Choroid plexus epithelial cell (primary cell): ENCODE results near the gene SFT2D1.

Source experiments
- DNase-seq: peaks from one replicate; pipeline ENCODE4 v3.0.0-alpha.2; 2010; ENCODE audit warnings: low read depth
- H3K4me3 ChIP-seq: 2 replicates; pipeline ENCODE4 v1.5.1; 2011; ENCODE audit warnings: low read depth, mild to moderate bottlenecking, control low read depth, low read length, moderate library complexity
- CTCF ChIP-seq: conservative IDR thresholded peaks from 2 replicates; pipeline ENCODE4 v1.5.1; 2011; ENCODE audit warnings: low read depth, mild to moderate bottlenecking, control low read depth, inconsistent platforms, low read length, moderate library complexity

The SFT2D1 gene

GRCh38 chr6:166312832-166313231 is 29.5 kb downstream of the SFT2D1 start:
- DNase-seq, result no peak
- no peak for TF ChIP-seq CTCF
- H3K4me3 ChIP-seq, result no peak overlapping the region

GRCh38 chr6:166310634-166311033 is 31.7 kb downstream of the SFT2D1 start:
- no peak for DNase-seq
- TF ChIP-seq CTCF, result no peak
- no peak overlapping the region for H3K4me3 ChIP-seq

- no peak overlapping the region for H3K4me3 ChIP-seq
- no peak for DNase-seq
- no peak for TF ChIP-seq CTCF
Measured at GRCh38 chr6:166309977-166310376, 32.4 kb downstream of the SFT2D1 start.

GRCh38 chr6:166308769-166309589 is 33.4 kb downstream of the SFT2D1 start:
- no peak overlapping the region for H3K4me3 ChIP-seq
- no peak for DNase-seq
- no peak for TF ChIP-seq CTCF

- H3K4me3 ChIP-seq, result peak within 1 kb of the TSS; percentile 11
- no peak for TF ChIP-seq CTCF
- DNase-seq, result no peak
Measured at GRCh38 chr6:166308033-166308768, 34.1 kb downstream of the SFT2D1 start, which contains the start of gene PRR18. Gene PRR18 (minus strand): TSS chr6:166308392. CDS start chr6:166308142, 250 bp downstream.

GRCh38 chr6:166307082-166308032 is 35.0 kb downstream of the SFT2D1 start:
- H3K4me3 ChIP-seq, result no peak overlapping the region
- no peak for DNase-seq
- TF ChIP-seq CTCF, result no peak
